ENCODE data around the gene RTL5.

- TF ChIP-seq CTCF (IDR thresholded peaks at IDR 0.05; ENCODE audit: insufficient read depth, low read length) (no peak), REST (IDR thresholded peaks at IDR 0.05; ENCODE audit: insufficient replicate concordance, low read depth) (no peak), POLR2AphosphoS5 (IDR thresholded peaks at IDR 0.05; ENCODE audit: low read depth) (no peak), GABPA (IDR thresholded peaks at IDR 0.05; ENCODE audit: low read depth) (no peak)
Measured at GRCh38 chrX:72128881-72129280, 2.8 kb downstream of the RTL5 start.

Data from HL-60 (cell line).